ENCODE data around the gene TRPM5.

TRPM5 gene

DNA sequence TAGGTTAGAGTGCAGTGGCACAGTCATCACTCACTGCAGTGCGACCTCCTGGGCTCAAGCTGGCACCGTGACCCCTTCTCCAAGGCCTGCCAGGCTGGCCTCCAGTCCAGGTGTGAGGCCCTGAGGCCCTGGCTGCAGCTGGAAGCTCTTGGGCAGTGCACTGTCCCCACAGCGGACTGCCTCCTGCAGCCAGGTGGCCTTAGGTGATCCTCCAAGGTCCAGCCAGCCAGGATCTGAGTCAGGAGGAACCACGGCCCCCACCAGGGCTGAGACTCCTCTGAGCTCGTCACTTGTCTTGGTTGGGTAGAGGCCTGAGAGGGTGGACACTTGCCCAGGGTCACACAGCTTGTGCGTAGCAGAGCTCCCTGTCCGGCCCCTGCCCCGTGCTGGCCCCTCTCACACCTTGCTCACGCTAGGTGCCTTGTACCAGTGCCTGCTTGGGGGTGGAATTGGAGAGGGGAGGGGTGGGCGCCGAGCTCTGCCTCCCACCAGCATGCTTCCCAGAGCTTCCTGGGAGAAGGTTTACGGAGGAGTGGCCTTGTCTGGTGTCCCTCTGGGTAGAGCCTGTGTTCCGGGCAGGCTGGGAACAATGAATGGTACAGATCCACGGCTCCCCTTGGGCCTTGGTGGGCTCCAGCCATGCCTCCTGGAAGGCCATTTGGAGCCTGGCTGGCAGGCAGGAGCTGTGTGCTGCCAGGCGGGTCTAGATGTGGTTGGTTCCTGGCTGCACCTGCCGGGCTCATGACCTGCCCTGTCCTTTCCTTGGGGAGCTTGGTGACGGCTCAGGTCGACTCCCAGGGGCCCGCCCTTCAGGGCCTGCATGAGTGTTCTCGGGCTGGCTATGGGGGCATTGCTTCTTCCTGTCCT, 21.1 kb upstream of the TRPM5 start:
- CTCF ChIA-PET: no interaction called here
- Mint-ChIP-seq H3K4me1 (peaks cover 43% of the 10 kb centered on the region), H3K9me3 (no peaks in the 10 kb centered on the region), H3K4me3 (no peak overlapping the region), H3K27ac (no peak overlapping the region), H3K27me3 (peaks cover 20% of the 10 kb centered on the region), H3K36me3 (no peaks in the 10 kb centered on the region)
- no peak for DNase-seq

DNA sequence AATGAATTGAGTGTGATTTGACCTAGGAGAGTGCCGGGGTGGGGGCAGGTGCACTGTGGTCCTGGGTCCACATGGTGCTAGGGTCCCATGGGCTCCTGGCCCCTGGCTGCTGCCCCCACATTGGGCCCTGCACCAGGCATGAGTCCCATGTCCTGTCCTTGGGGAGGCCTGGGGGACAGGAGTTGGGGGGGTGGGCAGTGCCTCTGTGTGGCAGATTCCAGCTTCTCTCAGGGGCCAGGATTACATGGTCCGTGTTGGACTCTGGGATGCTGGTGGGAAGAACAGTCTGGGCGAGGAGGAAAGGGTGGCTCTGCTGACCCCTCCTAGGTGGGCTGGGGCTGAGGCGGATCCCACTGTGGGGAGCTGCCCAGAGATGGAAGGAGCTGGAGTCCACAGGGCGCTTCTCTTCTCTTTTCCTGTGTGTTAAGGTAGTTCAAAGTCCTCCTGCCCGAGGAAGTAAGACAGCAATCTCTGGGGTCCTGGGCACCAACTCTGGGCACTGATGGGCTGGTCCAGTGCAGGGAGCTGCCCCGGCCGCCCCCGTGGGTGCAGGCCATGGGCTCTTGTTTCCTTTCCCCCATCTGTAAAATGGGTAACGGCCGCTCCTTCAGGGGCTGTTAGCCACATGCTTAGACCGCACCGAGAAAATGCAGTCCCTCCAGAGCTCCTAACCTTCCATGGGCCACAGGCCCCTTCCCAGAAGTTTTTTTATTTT, 20.3 kb upstream of the TRPM5 start:
- Mint-ChIP-seq H3K9me3 (no peaks in the 10 kb centered on the region), H3K36me3 (no peaks in the 10 kb centered on the region), H3K4me1 (peaks cover 40% of the 10 kb centered on the region), H3K27me3 (peaks cover 19% of the 10 kb centered on the region), H3K4me3 (no peak overlapping the region), H3K27ac (no peak overlapping the region)
- DNase-seq: no peak
- CTCF ChIA-PET: no interaction called here

DNA sequence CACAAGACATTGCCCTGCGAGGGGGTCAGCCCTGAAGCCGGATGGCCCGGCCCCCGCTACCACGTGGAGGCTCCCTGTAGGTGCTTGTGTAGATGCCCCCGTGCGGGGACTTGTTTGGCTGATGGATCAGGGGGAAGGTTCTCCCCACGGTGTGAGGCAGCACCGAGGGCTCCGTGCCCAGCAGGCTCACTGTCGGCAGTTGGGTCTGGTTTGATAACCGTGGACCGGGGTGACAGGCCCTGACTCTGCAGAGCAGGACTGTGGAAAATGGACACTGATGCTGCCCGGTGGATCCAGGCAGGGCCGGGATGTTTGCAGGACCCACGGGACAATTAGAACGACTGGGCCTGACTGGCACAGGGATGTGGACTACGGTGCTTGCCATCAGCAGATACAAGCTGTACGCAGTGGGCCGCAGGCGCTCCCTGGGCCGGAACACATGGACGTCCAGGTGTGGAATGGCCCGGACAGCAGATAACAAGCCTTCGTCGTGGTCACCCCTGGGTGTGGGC, 19.5 kb upstream of the TRPM5 start:
- no peaks in the 10 kb centered on the region for H3K9me3 Mint-ChIP-seq
- CTCF ChIA-PET: no interaction called here
- H3K4me3 Mint-ChIP-seq: no peak overlapping the region
- H3K27me3 Mint-ChIP-seq: peaks cover 11% of the 10 kb centered on the region
- no peaks in the 10 kb centered on the region for H3K36me3 Mint-ChIP-seq
- no peak overlapping the region for H3K27ac Mint-ChIP-seq
- H3K4me1 Mint-ChIP-seq: peaks cover 35% of the 10 kb centered on the region
- DNase-seq: no peak

DNA sequence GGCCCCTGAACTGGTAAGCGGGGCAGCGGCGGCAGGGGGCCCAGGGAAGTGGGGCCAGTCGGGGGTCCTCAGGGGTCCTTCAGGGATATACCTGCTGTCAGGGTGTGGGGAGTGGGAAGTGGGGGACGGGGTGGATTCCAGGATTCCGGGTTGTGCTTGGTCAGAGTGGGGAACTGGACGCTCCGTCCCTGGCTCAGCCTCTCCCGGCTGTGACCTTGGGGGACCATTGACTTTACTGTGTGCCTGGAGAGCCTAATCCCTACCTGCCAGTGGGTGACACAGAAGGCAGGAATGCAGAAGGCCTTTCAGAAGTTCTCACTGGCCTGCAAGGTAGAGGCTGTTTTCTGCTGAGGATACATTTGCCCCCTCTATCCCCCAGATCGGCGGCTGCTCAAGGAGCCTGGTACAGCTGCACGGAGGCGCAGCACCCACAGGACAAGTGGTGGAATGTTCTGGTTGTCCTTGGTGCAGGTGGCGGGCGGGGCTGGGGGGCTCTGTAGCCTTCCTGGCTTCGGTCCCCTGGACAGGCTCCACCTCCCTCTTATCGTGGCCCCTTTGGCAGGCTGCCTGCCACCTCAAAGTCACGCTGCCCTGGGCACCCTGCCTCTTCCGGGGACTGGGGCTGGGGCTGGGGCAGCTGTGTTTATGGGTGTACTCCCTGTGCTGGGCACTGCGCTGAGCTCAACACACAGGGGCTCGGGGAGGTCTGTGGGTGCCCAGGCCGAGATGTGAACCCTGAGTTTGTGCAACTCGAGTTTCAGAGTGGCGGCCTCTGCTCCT, 18.9 kb upstream of the TRPM5 start:
- Mint-ChIP-seq H3K4me1 (peaks cover 28% of the 10 kb centered on the region), H3K4me3 (no peak overlapping the region), H3K36me3 (no peaks in the 10 kb centered on the region), H3K27ac (no peak overlapping the region), H3K9me3 (no peaks in the 10 kb centered on the region), H3K27me3 (peaks cover 8% of the 10 kb centered on the region)
- no peak for DNase-seq
- CTCF ChIA-PET: no interaction called here

DNA sequence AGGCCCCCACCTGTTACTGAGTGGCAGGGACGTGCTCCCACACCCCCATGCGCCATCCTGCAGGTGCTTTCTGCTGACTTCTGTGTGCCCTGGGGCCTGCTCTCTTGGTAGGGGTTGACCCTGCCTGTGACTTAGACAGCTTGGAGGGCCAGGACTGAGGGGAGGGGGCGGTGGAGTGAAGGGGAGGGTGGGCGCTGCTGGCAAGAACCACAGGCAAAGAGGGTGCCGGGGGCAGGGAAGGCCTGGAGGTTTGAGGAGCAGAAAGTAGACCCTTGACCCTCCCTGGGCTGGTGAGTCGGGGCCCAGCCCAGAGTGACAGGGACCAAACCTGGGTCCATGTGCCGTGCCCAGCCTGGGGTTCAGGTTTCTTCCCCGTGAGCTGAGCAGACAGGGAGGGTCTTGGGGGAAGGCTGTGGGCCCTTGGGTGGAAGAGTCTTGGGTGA, 18.2 kb upstream of the TRPM5 start:
- peaks cover 22% of the 10 kb centered on the region for H3K4me1 Mint-ChIP-seq
- no peak overlapping the region for H3K4me3 Mint-ChIP-seq

DNA sequence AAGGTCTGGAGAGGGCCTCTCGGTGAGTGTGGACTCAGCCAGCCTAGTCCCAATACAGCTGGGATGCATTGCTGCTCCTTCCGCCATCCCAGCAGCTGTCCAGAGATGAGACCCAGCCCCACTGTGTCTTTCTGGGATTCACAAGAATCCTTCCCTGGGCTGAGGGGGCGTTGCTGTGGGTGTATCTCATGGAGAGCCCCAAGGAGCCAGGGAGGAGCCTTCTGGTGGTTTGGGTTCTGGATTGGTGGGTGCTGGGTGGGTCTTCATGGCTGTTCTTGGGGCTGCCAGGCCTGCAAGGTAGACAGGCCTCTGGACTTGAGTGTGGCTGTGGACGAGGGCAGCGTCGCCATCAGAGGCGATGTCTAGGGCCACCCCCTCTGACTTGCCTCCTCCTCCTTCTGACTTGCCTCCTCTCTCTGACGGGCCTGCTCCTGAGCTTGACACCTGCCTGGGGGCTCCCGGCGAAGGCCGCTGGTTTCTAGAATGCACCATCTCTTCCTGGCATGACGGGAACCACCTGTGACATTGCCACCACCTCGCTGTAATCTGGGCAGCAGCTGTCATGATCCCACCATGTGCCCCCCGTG, 17.7 kb upstream of the TRPM5 start:
- no peak for DNase-seq
- no peak overlapping the region for H3K4me3 Mint-ChIP-seq

More for the DNA sequence above, 18.2 kb upstream of the TRPM5 start:
- Mint-ChIP-seq H3K9me3 (no peaks in the 10 kb centered on the region), H3K36me3 (no peaks in the 10 kb centered on the region), H3K27ac (no peak overlapping the region), H3K27me3 (peaks cover 8% of the 10 kb centered on the region)
- no peak for DNase-seq
- CTCF ChIA-PET: no interaction called here

DNA sequence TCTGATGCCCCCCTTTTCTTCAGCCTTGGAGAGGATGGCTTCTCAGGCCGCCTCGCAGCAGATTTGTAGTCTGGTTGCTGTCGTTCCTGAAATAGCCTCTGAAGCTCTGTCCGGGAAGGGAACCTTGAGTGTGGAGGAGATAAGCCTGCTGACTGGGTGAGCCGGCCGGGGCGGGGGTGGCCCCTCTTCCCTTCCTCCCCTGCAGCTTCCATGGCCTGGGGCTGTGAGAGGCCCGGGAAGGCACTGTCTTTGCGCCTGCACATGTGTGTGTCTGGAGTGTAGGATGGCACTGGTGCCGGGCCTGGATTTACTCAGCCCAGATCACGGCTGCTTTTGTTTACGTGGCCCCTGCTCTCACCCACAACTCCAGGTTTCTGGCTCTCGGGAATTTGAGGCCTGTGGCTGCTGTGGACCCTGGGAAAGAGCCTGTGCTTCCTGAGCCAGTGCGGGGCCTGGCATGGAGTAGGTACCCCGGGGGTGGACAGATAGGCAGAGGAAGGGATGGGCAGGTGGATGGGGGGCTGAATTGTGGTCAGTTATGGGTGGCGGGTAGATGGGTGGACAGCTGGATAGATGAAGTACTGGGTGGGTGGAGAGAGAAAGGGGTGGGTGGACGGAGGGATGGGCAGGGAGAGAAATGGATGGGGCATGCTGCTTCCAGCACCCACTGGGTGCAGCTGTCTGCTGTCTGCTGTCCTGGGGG, 17.1 kb upstream of the TRPM5 start:
- DNase-seq: no peak
- Mint-ChIP-seq H3K27ac (no peak overlapping the region), H3K4me3 (no peak overlapping the region), H3K27me3 (peaks cover 3% of the 10 kb centered on the region), H3K9me3 (no peaks in the 10 kb centered on the region), H3K36me3 (no peaks in the 10 kb centered on the region), H3K4me1 (peaks cover 10% of the 10 kb centered on the region)
- CTCF ChIA-PET: no interaction called here

More for the DNA sequence above, 17.7 kb upstream of the TRPM5 start:
- CTCF ChIA-PET: no interaction called here
- Mint-ChIP-seq H3K27ac (no peak overlapping the region), H3K9me3 (no peaks in the 10 kb centered on the region), H3K27me3 (peaks cover 3% of the 10 kb centered on the region), H3K36me3 (no peaks in the 10 kb centered on the region), H3K4me1 (peaks cover 17% of the 10 kb centered on the region)

DNA sequence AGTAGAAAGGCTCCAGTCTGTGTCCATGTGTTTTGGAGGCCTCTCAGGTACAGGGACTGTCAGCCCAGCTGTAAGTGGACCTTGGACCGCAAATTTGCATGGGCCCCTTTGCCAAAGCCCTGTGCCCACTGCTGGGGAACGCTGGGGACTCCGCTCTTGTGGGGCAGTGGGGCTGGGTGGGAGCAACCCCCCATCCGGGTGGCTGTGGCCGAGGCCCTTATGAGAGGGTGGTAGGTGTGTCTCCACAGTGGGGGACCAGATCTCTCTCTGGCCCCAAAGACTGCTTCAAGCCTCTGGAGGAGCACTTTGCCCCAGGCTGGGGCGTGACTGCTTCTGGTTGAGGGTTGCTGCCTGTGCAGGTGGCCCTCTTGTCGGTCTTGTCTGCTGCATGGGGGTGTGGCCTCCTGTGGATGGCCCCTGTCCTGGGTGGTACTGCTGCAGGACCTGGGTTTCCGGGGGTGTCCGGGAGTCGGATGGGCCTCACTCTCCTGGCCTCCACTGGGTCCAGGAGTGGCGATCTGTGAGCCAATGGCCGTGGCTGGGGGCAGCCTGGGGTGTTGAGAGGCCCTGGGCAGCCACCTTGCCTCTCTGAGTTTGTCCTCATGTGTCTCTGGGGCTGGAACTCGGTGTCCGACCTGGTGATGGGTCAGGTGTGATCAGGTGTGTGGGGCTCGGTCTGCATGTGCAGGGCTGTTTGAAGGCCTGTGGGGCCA, 16.4 kb upstream of the TRPM5 start:
- peaks cover 3% of the 10 kb centered on the region for H3K27me3 Mint-ChIP-seq
- H3K36me3 Mint-ChIP-seq: no peaks in the 10 kb centered on the region
- H3K4me1 Mint-ChIP-seq: peaks cover 4% of the 10 kb centered on the region
- CTCF ChIA-PET: no interaction called here
- H3K27ac Mint-ChIP-seq: no peak overlapping the region
- DNase-seq: no peak
- H3K4me3 Mint-ChIP-seq: no peak overlapping the region
- no peaks in the 10 kb centered on the region for H3K9me3 Mint-ChIP-seq

DNA sequence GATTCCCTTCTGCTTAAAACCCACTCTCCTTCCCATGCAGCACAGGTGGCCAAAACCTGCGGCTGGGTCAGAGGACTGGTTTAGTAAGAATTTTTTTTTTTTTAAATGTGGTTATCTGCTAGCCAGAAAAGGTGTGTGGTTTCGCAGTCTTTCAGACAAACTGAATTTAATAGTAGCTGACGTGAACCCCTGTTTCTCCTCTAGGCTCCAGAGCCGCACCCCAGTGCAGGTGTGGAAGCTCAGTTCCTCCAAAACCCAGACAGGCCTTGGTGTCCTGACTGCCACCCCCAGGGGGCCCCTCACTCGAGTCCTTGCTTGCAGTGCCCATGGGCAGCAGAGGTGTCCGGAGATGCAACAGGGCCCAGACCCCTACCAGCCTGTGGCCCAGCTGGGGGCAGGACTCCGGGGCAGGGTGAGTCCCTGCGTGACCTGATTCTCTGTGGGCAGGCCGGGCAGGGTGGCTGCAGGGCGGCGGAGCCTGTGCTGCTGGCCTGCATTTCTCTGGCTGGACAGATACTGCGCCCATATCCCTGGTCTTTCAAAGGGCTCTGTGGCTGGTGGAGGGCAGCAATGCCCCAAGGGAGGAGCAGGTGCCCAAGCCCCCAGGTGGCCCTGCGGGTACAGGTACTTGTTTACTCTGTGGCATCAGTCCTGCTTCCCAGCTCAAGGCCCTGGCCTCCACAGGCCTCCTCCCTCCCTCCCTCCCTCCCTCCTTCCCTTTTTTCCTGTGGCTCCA, 15.7 kb upstream of the TRPM5 start:
- Mint-ChIP-seq H3K27me3 (peaks cover 3% of the 10 kb centered on the region), H3K9me3 (no peaks in the 10 kb centered on the region), H3K27ac (no peak overlapping the region), H3K4me3 (no peak overlapping the region), H3K36me3 (no peaks in the 10 kb centered on the region), H3K4me1 (peaks cover 4% of the 10 kb centered on the region)
- no peak for DNase-seq
- CTCF ChIA-PET: no interaction called here

DNA sequence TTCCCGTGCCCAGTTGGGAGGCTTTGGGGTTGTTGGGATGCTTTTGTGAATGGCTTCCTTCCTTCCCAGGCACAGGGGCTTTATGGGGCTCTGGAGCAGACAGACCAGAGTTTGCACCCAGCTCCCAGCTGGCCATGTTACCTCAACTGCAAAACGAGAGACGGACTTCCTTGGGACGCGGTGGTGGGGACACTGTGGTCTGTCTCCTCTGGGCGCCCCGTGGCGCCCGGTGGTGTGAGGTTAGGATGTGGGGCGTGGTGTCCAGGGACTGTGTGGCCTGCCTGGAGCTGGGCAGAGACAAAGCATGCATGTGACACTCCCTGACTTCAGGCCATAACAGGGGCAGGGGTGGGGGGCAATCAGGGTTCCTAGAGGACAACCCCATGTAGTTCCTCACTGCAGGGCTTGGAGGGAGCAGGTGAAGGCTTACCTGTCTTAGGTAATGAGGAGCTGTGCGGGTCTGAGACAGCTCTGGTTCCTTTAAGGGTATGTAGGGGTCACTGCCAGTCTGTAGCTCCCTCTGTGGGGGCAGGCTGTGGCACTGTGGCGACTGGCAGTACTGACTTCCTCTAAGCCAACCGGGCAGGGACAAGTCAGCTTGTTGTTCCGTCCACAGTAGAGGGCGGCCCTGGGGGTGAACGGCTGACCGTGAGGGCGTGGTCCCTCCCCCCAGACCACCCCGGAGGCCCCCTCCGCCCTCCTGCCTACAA, 14.9 kb upstream of the TRPM5 start:
- Mint-ChIP-seq H3K27ac (no peak overlapping the region), H3K36me3 (peaks cover 2% of the 10 kb centered on the region), H3K9me3 (no peaks in the 10 kb centered on the region), H3K4me3 (no peak overlapping the region), H3K4me1 (no peaks in the 10 kb centered on the region), H3K27me3 (peaks cover 3% of the 10 kb centered on the region)
- CTCF ChIA-PET: no interaction called here
- no peak for DNase-seq

DNA sequence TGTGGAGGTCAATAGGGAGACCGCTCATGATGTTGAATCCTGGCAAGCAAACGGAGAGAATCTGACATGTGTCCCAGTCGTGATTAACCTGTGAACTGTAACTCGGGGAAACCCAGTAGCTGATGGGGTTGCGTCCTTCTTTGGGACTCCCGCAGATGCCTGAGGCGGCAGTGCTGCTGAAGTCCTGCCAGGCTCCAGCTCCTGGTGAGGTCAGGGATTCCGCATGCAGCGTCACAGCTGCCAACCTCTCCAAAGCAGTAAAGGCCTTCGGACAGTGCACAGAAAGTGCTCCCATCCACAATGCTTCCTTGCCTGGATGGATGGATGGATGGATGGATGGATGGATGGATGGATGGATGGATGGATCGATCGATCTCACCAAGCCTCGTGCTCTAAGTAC, 14.0 kb upstream of the TRPM5 start:
- Mint-ChIP-seq H3K4me3 (no peak overlapping the region), H3K36me3 (peaks cover 2% of the 10 kb centered on the region), H3K27me3 (no peaks in the 10 kb centered on the region), H3K9me3 (no peaks in the 10 kb centered on the region), H3K27ac (no peak overlapping the region), H3K4me1 (no peaks in the 10 kb centered on the region)
- no peak for DNase-seq
- CTCF ChIA-PET: no interaction called here

DNA sequence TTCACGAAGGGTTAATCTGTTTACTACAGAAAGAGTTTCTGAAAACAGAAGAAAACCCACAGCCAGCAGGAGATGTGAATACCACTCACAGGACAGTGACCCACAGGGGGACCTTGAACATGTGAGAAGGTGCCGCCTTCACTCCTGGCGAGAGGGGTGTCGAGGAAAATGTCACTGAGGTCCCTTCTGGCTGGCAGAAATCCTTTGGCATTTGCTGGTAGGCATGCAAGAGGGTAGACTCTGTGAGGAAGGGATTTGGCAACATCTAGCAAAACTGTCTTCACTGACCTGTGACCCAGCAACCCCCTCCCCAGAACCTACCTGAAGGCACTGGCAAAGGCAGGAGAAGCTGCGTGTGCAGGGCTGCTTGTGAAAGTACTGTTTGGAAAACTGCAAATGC, 9.1 kb upstream of the TRPM5 start:
- Mint-ChIP-seq H3K4me3 (no peak overlapping the region), H3K27ac (no peak overlapping the region), H3K4me1 (peaks cover 7% of the 10 kb centered on the region), H3K9me3 (no peaks in the 10 kb centered on the region), H3K27me3 (no peaks in the 10 kb centered on the region), H3K36me3 (peaks cover 8% of the 10 kb centered on the region)
- CTCF ChIA-PET: no interaction called here
- DNase-seq: peak; percentile 11

Data from activated naive CD4-positive, alpha-beta T cell treated with anti-CD3 and anti-CD28 coated beads, Interleukin-2, amount 10 ng/mL, durations not matched to agents 7 days and 5 days (primary cell).